Activated T-cell treated with anti-CD3 and anti-CD28 coated beads, Interleukin-2, amount 50 U/mL, for 4 hours (primary cell): ENCODE results near the gene PAPPA2. TPM values are rescaled to one million over a fixed set of nuclear protein-coding genes. Genes with fewer than 3 reads are reported as not detected.

Source experiments
- ATAC-seq, 2 donors: fragments of 200-7000 bp; cut with Tn5 transposase; one replicate each; pipeline ENCODE4 v1.10.0; 2021
- DNase-seq: peaks from one replicate; pipeline ENCODE4 v3.0.0-alpha.2; 2020
- H3K27me3 Mint-ChIP-seq: one replicate; pipeline ENCODE4 v1.8.0; 2021; ENCODE audit warnings: low read depth, mixed read lengths
- H3K36me3 Mint-ChIP-seq: one replicate; pipeline ENCODE4 v1.8.0; 2022; ENCODE audit warnings: mixed read lengths; ENCODE audit not compliant: insufficient read depth
- H3K4me1 Mint-ChIP-seq: one replicate; pipeline ENCODE4 v1.8.0; 2021; ENCODE audit warnings: low read depth, mixed read lengths
- H3K4me3 Mint-ChIP-seq: one replicate; pipeline ENCODE4 v1.8.0; 2021; ENCODE audit warnings: mild to moderate bottlenecking, moderate library complexity, mixed read lengths
- H3K9me3 Mint-ChIP-seq: one replicate; pipeline ENCODE4 v1.8.0; 2021; ENCODE audit warnings: mixed read lengths
- total RNA-seq, 3 donors: library from RNA; stranded (reverse); gene quantifications; one replicate each; pipeline ENCODE4 v1.2.1, GENCODE V29; 2021

The PAPPA2 gene
- total RNA-seq, 3 donors from 2014 or later = 0.05 TPM; not detected in 2

DNA sequence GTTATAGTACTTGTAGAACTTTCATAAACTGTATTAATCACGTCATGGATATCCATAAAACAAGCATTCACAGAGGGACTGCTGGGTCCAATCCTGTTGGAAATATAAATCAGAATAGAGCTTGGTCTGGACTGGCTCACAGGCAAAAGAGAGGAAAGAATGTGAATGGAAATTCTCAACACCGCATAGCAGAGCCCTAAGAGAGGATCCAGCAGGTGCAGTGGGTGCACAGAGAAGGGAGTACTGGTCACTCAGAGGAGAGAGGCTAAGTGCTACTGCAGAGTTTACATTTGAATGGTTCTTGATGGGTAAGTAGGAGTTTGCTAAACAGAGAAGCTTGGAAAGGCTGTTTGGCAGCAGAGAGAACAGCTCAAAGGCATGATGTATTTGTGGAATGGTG is 231.7 kb downstream of the PAPPA2 start:
- DNase-seq = no peak
- Mint-ChIP-seq H3K4me3 (no peak overlapping the region), H3K27me3 (no peaks in the 10 kb centered on the region), H3K36me3 (no peaks in the 10 kb centered on the region), H3K4me1 (no peaks in the 10 kb centered on the region), H3K9me3 (no peaks in the 10 kb centered on the region)
- ATAC-seq = no peak

DNA sequence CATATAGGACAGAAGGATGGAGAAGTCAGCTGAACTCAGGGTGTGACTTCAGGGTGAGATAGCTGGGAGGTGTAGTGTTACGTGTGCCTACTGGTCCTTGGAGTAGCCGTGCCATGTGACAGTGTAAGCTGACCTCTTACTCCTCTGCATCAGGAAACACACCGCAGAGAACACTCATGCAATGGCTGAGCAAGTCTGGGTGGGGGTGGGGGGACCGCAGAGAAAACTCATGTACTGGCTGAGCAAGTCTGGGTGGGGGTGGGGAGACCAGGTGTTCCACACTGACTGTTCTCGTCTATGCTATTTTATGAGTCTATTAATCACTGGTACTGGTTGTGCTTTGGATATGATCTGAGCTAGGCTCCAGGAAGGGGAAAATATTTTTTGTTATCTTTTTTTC is 233.1 kb downstream of the PAPPA2 start:
- peaks cover 2% of the 10 kb centered on the region for H3K27me3 Mint-ChIP-seq
- no peak for DNase-seq
- no peak for ATAC-seq

DNA sequence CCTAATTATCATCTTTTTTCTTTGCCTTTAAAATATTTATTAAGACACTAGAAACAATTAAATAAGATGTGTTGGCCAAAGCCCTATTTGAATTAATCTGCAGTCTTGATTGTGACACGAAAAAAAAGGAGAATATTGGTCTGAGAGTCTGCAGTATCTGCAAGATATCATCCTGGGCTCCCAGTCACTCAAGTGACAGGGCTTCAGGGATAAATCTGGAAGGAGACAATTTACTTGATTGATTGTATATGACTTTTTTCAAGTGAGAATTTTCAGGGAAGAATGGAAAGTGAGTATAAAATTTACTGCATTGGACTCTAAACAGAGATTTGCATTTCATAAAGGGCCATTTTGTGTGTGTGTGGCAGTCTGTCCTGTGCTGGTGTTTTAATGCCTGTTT is 233.7 kb downstream of the PAPPA2 start:
- no peaks in the 10 kb centered on the region for H3K36me3 Mint-ChIP-seq
- no peaks in the 10 kb centered on the region for H3K9me3 Mint-ChIP-seq

More for the DNA sequence above, 233.1 kb downstream of the PAPPA2 start:
- Mint-ChIP-seq H3K4me3 (no peak overlapping the region), H3K9me3 (no peaks in the 10 kb centered on the region), H3K36me3 (no peaks in the 10 kb centered on the region), H3K4me1 (no peaks in the 10 kb centered on the region)

DNA sequence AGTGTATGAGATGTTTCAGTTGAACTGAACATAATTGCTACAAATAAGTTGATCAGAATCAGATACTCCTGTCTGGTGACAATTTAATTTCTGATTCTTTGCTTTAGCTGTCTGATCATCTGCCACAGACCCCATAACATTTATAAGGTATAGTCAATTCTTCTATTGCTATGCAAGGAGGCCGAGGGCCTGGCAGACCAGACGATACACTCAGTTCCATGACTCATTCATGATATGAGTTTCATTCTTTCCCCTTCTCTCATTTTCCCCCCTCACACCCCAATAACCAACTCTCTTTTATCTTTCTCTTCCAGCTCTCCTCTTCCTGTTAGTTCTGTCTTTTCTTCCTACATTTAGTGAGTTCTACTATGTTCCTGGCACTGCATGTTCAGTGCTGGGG is 236.8 kb downstream of the PAPPA2 start:
- Mint-ChIP-seq H3K27me3 (peaks cover 4% of the 10 kb centered on the region), H3K4me3 (no peak overlapping the region), H3K4me1 (no peaks in the 10 kb centered on the region), H3K9me3 (no peaks in the 10 kb centered on the region), H3K36me3 (no peaks in the 10 kb centered on the region)
- ATAC-seq (no peak), DNase-seq (no peak)

More for the DNA sequence above, 233.7 kb downstream of the PAPPA2 start:
- Mint-ChIP-seq H3K4me1 (no peaks in the 10 kb centered on the region), H3K4me3 (no peak overlapping the region), H3K27me3 (peaks cover 2% of the 10 kb centered on the region)
- no peak for DNase-seq
- no peak for ATAC-seq

DNA sequence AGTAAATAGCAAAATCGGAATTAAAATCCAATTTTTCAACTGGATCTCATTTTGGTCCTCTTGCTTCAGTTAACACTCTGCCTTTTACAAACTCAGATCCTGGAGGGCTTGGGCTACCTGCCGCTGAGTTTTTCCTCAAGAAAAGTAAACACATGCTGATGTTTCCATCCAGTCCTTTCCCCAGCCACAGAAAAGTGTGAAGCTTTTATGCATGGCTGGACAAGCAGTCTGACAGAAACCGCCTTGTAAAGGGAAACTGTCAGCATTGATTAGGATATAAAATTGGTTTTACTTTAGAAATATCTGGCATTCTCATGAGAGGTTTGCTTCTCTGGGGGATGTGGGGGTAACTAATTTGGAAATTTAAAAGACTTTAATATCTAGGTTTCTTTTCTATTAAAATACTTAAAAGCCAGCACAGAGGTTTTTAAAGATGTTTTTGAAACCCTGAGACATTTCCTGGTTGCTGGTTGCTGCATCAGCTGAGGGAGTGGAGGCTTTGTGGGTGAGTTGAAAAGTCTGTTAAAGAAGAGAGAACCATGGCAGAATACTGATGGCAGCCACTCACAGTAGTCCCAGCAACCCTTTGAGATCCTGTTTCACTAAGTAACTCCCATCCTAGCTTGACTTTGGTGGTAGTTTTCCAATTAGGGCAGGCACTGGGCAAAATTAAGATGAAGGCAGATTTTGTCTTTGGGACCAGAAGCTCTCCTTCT is 238.3 kb downstream of the PAPPA2 start:
- no peak overlapping the region for H3K4me3 Mint-ChIP-seq
- no peak for DNase-seq
- no peaks in the 10 kb centered on the region for H3K36me3 Mint-ChIP-seq
- H3K27me3 Mint-ChIP-seq = peaks cover 4% of the 10 kb centered on the region
- H3K4me1 Mint-ChIP-seq = no peaks in the 10 kb centered on the region
- ATAC-seq = no peak
- H3K9me3 Mint-ChIP-seq = no peaks in the 10 kb centered on the region

DNA sequence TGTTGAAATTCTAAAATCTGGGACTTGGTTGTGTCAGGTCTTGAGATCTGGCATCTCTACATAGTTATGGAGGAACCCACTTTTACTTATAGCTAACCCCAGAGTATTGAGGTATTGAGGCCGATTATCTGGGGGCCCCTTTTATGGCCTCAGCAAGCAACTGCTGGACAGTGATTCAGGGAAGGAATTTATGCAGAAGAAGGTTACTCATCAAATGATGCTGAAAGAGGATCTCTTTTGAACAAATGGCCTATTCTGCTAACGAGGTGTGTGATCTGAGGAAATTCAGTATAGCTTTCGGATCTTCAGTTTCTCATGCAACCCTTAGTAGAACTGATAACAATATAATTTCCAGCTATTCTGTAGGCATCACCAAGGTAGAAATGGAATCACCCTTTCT is 239.9 kb downstream of the PAPPA2 start:
- Mint-ChIP-seq H3K36me3 (no peaks in the 10 kb centered on the region), H3K4me3 (no peak overlapping the region), H3K27me3 (peaks cover 4% of the 10 kb centered on the region), H3K4me1 (no peaks in the 10 kb centered on the region), H3K9me3 (no peaks in the 10 kb centered on the region)
- ATAC-seq = no peak
- DNase-seq = no peak

DNA sequence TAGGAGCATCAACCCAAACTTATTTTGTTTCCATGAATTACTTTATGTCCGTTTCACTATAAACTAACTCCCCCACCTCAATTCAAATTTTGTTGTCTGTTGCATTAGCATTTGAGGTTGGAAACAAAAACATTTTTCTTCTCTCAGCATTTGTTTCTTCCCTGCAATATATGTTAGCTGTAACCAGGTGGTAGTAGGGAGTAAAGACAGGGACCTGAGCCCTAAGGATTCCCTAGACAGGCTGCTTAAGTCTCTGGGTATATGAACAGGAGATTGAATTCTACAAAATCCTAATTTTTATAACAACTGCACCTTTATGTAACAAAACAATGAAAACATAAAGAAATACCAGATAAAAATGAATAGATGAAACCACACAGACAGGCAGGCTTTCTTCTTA is 242.6 kb downstream of the PAPPA2 start:
- Mint-ChIP-seq H3K4me1 (no peaks in the 10 kb centered on the region), H3K4me3 (no peak overlapping the region), H3K27me3 (peaks cover 2% of the 10 kb centered on the region), H3K36me3 (no peaks in the 10 kb centered on the region), H3K9me3 (no peaks in the 10 kb centered on the region)
- DNase-seq (no peak), ATAC-seq (no peak)

DNA sequence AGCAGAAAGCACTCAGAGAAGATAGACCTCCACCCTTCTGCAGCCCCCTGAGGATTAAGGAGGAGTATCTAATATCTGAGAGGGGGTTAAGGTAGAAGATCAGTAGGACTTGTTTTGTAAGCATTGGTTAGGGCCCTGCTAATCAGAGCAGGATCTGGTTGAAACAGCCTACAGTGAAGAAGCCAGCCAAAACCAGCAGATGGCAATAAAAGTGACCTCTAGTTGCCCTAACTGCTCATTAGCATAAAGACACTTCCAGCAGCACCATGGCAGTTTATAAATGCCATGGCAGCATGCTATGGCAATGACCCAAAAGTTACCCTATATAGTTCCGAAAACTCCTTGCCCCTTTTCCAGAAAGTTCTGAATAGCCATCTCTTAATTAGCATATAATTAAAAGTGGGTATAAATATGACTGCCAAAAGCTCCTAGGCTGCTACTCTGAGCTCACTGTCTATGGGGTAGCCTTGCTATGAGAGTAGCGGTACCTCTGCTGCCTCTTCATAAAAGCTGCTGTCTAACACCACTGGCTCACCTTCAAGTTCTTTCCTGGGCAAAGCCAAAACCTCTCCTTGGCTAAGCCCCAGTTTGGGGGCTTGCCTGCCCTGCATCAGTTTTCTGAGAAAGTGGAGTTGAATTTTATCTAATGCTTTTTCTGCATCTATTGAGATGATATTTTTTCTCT is 254.2 kb downstream of the PAPPA2 start:
- no peaks in the 10 kb centered on the region for H3K4me1 Mint-ChIP-seq
- H3K36me3 Mint-ChIP-seq = no peaks in the 10 kb centered on the region
- ATAC-seq (no peak), DNase-seq (no peak)
- peaks cover 3% of the 10 kb centered on the region for H3K27me3 Mint-ChIP-seq
- no peak overlapping the region for H3K4me3 Mint-ChIP-seq
- H3K9me3 Mint-ChIP-seq = no peaks in the 10 kb centered on the region

DNA sequence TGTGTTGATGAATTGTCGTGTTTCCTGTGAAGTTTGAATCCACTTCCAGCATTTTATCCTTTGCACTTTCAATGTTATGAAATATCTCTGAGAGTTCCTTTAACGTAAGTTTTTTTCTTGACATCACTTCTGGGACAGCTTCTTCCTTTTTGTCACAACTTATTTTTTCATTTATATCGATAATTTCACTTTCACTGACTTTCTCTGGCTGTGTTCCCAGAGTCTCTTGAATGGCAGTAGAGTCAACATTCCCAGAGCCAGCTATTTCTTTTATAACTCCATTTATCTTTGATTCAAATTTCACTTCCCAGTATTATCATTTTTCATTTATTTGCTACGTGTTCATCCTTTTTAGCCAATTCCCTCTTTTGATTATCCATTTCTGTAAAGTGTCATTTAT is 256.5 kb downstream of the PAPPA2 start:
- no peak for DNase-seq
- no peak overlapping the region for H3K4me3 Mint-ChIP-seq
- no peaks in the 10 kb centered on the region for H3K36me3 Mint-ChIP-seq

DNA sequence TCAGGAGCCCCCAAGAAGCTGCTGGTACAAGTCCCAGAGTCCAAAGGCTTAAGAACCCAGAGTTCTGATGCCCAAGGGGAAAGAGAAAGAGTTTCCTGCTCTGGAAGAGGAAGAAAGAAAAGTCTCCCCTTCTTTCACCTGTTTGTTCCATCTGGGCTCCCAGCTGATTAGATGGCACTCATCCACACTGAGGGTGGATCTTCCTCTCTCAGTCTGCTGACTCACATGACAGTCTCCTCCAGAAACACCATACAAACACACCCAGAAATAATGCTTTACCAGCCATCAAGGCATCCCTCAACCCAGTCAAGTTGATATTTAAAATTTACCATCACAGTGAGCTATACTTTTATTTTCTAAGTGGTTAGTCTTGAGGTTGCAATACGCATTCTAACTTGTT is 257.9 kb downstream of the PAPPA2 start:
- no peaks in the 10 kb centered on the region for H3K36me3 Mint-ChIP-seq
- ATAC-seq = no peak
- H3K4me3 Mint-ChIP-seq = no peak overlapping the region
- H3K9me3 Mint-ChIP-seq = no peaks in the 10 kb centered on the region
- no peaks in the 10 kb centered on the region for H3K4me1 Mint-ChIP-seq
- H3K27me3 Mint-ChIP-seq = peaks cover 3% of the 10 kb centered on the region
- no peak for DNase-seq

More for the DNA sequence above, 256.5 kb downstream of the PAPPA2 start:
- Mint-ChIP-seq H3K27me3 (peaks cover 3% of the 10 kb centered on the region), H3K4me1 (no peaks in the 10 kb centered on the region), H3K9me3 (no peaks in the 10 kb centered on the region)
- no peak for ATAC-seq

DNA sequence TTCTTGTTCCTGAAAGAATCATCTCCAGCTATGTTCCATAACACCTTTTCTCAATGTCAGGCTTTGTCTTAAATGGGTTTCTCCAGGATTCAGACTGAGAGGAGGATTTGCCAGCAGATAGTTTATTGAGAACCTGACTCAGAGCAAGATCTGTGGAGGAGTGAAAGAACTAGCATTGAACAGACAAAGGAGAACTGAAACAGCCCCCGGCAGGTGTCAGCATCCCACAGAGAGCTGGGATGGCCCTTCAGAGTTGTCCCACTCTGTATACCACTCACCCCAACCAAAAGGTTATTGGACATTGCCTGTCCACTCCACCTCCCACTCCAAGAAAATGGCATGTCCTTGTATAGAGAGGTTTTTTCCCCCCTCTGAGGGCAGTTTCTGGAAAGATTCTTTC is 270.7 kb downstream of the PAPPA2 start:
- H3K4me1 Mint-ChIP-seq = no peaks in the 10 kb centered on the region
- H3K4me3 Mint-ChIP-seq = no peak overlapping the region
- no peaks in the 10 kb centered on the region for H3K36me3 Mint-ChIP-seq
- DNase-seq (no peak), ATAC-seq (no peak)
- H3K27me3 Mint-ChIP-seq = no peaks in the 10 kb centered on the region
- H3K9me3 Mint-ChIP-seq = no peaks in the 10 kb centered on the region

DNA sequence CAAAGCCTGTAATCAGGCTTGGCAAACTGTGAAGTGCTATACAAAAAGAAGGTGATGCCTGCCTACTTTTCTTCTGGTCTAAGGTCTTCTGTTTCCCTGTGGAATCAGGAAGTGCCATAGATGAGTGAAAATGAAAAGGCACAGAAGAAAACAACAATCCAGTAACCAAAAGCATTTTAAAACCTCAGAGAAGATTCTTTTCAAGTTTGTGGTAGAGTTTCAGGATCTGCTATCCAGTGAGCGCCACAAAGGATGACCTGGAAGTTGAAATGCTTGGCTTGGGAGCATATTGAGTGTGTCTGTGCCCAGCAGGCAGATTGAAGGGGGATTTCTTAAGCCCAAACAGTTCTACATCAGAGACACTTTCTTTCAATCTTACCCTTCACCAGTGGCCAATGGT is 272.2 kb downstream of the PAPPA2 start:
- ATAC-seq = no peak
- no peaks in the 10 kb centered on the region for H3K36me3 Mint-ChIP-seq
- no peaks in the 10 kb centered on the region for H3K4me1 Mint-ChIP-seq
- peaks cover 3% of the 10 kb centered on the region for H3K27me3 Mint-ChIP-seq
- no peak overlapping the region for H3K4me3 Mint-ChIP-seq
- no peak for DNase-seq
- no peaks in the 10 kb centered on the region for H3K9me3 Mint-ChIP-seq

DNA sequence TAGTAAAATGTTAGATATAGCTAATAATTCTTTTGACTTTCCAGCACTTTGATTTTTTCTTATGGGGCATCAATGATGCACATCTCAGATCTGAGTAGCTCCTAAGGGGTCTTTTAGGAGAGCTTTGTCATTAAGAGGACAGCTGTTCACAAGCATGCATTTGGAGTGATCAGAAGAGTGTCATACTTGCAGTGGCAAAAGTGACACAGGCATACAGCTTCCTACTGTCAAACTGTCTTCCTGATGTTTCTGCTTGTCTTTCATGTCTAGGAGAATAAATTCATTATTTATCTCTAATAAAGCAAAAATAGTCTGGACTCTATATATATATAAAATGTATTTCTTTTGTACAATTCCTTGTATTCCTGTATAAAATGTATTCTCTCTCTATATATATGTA is 273.0 kb downstream of the PAPPA2 start:
- Mint-ChIP-seq H3K9me3 (no peaks in the 10 kb centered on the region), H3K36me3 (no peaks in the 10 kb centered on the region), H3K27me3 (peaks cover 3% of the 10 kb centered on the region), H3K4me1 (no peaks in the 10 kb centered on the region), H3K4me3 (no peak overlapping the region)
- no peak for DNase-seq
- ATAC-seq = no peak

DNA sequence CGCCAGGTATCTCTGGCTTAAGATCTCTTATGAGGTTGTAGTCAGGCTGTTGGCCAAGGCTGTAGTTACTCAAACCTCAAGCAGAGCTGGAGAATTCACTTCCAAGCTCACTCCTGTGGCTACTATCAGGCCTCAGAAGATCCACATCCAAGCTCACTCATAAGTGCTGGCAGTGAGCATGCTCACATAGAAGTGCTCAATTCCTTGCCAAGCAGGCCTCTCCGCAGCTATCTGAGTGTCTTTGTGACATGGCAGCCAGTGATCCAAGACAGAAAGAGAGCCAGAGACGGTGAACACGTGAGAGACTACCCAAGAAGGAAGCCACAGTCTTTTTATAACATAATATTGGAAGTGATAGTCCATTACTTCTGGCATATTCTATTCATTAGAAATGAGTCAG is 278.2 kb downstream of the PAPPA2 start:
- no peak for DNase-seq
- no peak for ATAC-seq
- peaks cover 3% of the 10 kb centered on the region for H3K27me3 Mint-ChIP-seq
- H3K4me3 Mint-ChIP-seq = no peak overlapping the region
- H3K36me3 Mint-ChIP-seq = no peaks in the 10 kb centered on the region
- no peaks in the 10 kb centered on the region for H3K4me1 Mint-ChIP-seq
- H3K9me3 Mint-ChIP-seq = peaks cover 8% of the 10 kb centered on the region

DNA sequence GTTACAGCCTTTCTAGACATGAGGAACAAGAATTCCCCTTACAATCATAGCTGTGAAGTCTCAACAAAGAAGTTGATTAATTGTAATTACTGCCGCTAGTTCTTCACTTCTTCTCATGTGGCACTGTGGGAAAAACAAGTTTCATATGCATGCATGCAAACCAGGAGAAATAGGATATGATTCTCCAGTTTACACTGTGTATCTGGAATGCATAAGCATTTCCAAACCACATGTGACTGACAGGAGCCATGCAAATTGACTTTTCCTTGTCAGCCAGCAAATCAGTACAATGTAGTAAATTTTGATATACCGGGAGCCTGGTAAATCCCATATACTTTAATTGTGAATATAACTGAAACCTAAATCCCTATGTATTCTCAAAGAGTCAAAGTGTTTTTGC is 279.3 kb downstream of the PAPPA2 start:
- H3K27me3 Mint-ChIP-seq = peaks cover 3% of the 10 kb centered on the region
- DNase-seq (no peak), ATAC-seq (no peak)
- no peak overlapping the region for H3K4me3 Mint-ChIP-seq
- no peaks in the 10 kb centered on the region for H3K36me3 Mint-ChIP-seq
- no peaks in the 10 kb centered on the region for H3K4me1 Mint-ChIP-seq
- peaks cover 8% of the 10 kb centered on the region for H3K9me3 Mint-ChIP-seq
